Gastroesophageal sphincter (tissue), 3 donors: ENCODE results near the gene FAM234A.

ENCODE experiments used
- CTCF ChIP-seq, 4 experiments: fragments of 200-600 bp in 2 of 4; fragments of 450-650 bp in 2 of 4; sonication (generic) in 1 of 4; IDR thresholded peaks; one replicate each; pipeline ENCODE4 v1.5.1; 2017 to 2019; ENCODE audit warnings: antibody characterized with exemption in 4 of 4, mild to moderate bottlenecking in 2 of 4, moderate library complexity in 2 of 4
- EP300 ChIP-seq: sonication (generic); formaldehyde crosslinking; IDR thresholded peaks from one replicate; pipeline ENCODE4 v1.6.1; 2017; ENCODE audit warnings: antibody characterized with exemption, mild to moderate bottlenecking

GRCh38 chr16:276426-277077 lies 41.9 kb downstream of the FAM234A start:
- TF ChIP-seq CTCF (IDR thresholded peaks at IDR 0.05) (no peak), EP300 (no peak)
